Measurements from ENCODE around the gene OGFOD1. TPM values are rescaled to one million over a fixed set of nuclear protein-coding genes. Genes with fewer than 3 reads are reported as not detected.

Gene OGFOD1
- total RNA-seq, 1 experiment from 2014 or later, result 82.3 TPM

DNA sequence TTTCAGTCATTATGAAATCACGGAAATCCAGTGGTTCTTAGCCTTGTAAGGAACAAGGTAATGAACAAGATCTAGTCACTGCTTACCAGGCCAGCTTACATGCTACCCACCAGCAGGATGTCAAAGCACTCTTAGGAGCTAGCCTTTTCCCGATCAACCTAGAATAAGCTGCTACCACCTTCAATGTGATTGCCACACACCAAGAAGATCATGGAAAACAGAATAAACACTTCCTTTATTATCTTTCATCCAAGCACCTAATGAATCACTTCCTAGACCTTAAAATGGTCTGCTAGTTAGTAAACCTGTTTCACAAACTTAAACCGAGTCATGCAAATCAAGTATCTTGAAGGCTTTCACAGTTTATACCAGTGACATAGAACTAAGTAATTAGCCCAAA, 63.5 kb downstream of the OGFOD1 start:
- DNase-seq (ENCODE audit: low spot score), result peak; percentile 30
- in situ Hi-C loops (cut with HindIII; ENCODE audit: low sequenced_read_pairs), result no loop called here

DNA sequence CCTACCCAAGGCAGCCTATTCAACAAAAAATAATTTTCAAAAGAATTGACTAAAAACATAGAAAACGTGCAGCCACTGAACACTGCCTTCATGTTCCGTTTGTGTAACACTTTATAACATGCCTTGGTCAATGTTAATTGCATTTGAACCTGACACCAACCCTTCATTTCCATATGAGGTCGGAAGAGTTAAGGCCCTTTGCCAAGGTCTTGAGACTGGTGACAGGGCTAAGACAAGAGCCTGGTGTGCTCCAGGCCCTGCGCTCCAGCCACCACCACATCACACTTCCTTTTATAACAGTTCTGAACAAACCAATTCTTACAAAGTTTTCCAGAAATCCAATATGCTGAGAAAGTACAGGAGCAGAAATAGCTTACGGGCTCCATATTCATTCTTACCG, 64.3 kb downstream of the OGFOD1 start:
- in situ Hi-C loops (cut with HindIII; ENCODE audit: low sequenced_read_pairs), result no loop called here
- DNase-seq (ENCODE audit: low spot score), result peak; percentile 36

DNA sequence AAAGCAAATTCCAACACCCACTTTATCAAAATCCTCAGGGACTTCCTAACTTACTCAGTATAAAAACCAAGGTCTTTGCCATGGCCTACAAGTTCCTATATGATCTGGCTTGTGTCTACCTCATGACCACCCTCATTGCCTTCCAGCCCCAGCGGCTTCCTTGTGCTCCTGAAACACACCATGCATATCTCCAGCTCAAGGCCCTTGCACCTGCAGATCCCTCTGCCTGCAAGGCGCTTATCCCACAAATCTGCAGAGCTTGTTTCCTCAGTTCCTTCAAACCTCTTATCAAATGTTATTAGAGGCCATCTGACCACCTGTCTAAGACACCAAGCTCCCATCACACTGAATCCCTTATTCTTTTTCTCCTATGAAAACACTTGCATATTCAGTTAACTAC, 65.9 kb downstream of the OGFOD1 start:
- in situ Hi-C loops (cut with HindIII; ENCODE audit: low sequenced_read_pairs), result no loop called here
- peak; percentile 1 for DNase-seq (ENCODE audit: low spot score)

DNA sequence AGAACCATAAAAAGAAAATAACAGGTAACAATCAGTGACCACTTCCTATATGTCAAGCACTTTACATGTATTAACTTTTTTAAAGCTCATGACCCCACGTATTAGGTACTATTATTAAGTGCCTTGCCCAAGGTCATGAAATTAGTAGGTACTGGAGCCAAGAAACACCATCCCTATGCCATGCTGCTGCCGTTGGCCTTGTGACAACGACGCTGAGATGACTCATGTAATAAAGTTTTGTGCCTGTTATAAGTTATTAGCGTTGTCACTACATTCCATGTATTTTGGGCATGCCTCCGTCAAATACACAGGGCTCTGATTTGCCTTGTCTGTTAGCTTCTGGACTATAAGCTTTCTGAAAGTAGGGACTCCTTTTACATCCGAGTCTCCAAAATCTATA, 67.1 kb downstream of the OGFOD1 start:
- in situ Hi-C loops (cut with HindIII; ENCODE audit: low sequenced_read_pairs), result no loop called here
- no peak for DNase-seq (ENCODE audit: low spot score)

DNA sequence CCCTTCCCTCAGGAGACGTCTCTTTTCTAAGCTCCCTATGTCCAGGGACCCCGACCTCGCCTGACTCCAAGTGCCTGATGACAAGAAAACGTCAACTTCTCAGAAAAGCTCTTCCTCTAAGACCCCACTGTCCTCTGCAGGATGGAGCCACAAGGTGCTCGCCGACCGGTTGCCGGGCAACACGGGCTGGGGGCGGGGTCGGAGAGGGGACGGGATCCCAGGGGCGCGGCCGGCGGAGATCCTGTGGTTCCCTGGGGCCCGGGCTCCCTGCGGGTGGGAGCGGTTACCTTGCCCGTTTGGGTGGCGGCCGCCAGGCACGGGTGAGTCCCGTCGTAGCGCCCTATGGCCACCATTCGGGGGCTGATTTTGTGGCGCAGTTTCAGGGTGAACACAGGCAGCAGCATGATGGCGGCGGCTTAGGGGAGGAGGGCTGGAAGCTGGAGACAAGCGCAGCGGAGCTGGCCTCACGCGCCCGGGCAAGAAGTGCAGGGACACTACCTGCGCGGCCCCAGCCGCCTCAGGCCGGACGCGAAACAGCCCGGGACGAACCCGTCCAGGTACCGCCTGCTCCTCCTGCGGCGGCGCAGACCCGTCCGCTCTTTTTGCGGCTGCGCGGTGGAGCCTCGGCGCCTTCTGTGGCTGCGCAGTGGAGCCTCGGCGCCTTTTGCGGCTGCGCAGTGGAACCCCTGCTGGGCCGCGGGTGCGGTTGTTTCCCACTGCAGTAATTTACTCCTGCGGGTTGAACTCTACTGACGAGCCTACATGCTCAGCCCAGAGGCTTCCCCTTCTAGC, 68.3 kb downstream of the OGFOD1 start, which contains the start of gene BBS2:
BBS2 (minus strand) TSS at position 566 of the 792 bp plus-strand sequence; CDS start at position 404, 162 bp downstream.
- in situ Hi-C loops (cut with HindIII; ENCODE audit: low sequenced_read_pairs), result no loop called here
- peak; percentile 85 for DNase-seq (ENCODE audit: low spot score)

DNA sequence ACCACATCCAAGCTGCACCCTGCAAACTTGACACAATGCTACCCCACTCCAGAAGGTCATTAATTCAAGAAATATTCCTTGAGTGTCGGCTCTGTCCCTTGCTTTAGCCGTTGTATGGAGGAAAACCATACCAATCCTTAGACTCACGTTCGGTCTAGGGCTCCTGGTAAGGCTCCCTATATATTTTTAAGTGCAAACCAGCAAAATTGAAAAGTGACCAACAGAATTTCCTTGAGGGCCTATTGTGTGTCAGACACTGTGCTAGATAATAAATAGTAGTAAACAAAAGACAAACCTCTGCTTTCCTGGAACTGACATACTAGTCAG, 68.9 kb downstream of the OGFOD1 start:
- no peak for DNase-seq (ENCODE audit: low spot score)
- in situ Hi-C loops (cut with HindIII; ENCODE audit: low sequenced_read_pairs), result no loop called here

DNA sequence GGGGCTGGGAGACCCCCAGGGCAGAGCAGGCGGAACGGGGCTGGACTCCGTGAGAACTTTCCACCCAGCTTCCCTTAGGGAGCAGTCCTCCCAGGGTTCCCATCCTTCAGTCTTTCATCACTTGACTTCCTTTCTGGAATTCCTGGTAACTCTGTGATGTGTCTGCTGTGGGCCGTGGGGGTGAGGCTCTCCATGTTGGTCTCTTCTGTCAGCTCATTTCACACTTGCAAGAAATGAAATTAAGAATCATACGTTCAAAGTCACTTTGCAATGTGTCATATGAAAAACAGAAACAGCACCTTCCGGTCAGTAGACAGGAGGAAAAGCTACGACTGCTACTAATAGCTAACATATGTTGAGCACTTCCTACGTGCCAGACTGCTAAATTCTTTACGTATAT, 73.9 kb downstream of the OGFOD1 start:
- DNase-seq (ENCODE audit: low spot score), result no peak
- in situ Hi-C loops (cut with HindIII; ENCODE audit: low sequenced_read_pairs), result no loop called here

Other genes with a start within 250 kb of the OGFOD1 start
- gene AMFR, start 26.0 kb upstream of the OGFOD1 start, total RNA-seq (2014; rRNA removed; shearing (Covaris generic)), result 77.0 and 94.4 TPM in 2 replicates
- 106 and 165 TPM in 2 replicates for gene NUDT21, start 222 bp upstream of the OGFOD1 start, total RNA-seq (2014; rRNA removed; shearing (Covaris generic))
- gene BBS2, start 68.5 kb downstream of the OGFOD1 start, total RNA-seq (2014; rRNA removed; shearing (Covaris generic)), result 72.5 and 83.8 TPM in 2 replicates
- gene MT4, start 113.5 kb downstream of the OGFOD1 start, total RNA-seq (2014; rRNA removed; shearing (Covaris generic)), result not detected in 2 replicates
- gene MT3, start 138.0 kb downstream of the OGFOD1 start, total RNA-seq (2014; rRNA removed; shearing (Covaris generic)), result not detected in 2 replicates
- 0.43 TPM in 1 of 2 replicates, not detected in the other for gene MT2A, start 157.0 kb downstream of the OGFOD1 start, total RNA-seq (2014; rRNA removed; shearing (Covaris generic))
- gene MT1E, start 174.2 kb downstream of the OGFOD1 start, total RNA-seq (2014; rRNA removed; shearing (Covaris generic)), result not detected in 2 replicates
- gene MT1M, start 181.1 kb downstream of the OGFOD1 start, total RNA-seq (2014; rRNA removed; shearing (Covaris generic)), result not detected in 2 replicates
- not detected in 2 replicates for gene MT1A, start 187.1 kb downstream of the OGFOD1 start, total RNA-seq (2014; rRNA removed; shearing (Covaris generic))
- not detected in 2 replicates for gene MT1B, start 200.3 kb downstream of the OGFOD1 start, total RNA-seq (2014; rRNA removed; shearing (Covaris generic))
- gene MT1F, start 206.4 kb downstream of the OGFOD1 start, total RNA-seq (2014; rRNA removed; shearing (Covaris generic)), result not detected in 2 replicates
- not detected in 2 replicates for gene MT1G, start 216.5 kb downstream of the OGFOD1 start, total RNA-seq (2014; rRNA removed; shearing (Covaris generic))
- gene MT1H, start 218.3 kb downstream of the OGFOD1 start, total RNA-seq (2014; rRNA removed; shearing (Covaris generic)), result not detected in 2 replicates
- 0.80 TPM in 1 of 2 replicates, not detected in the other for gene MT1X, start 230.9 kb downstream of the OGFOD1 start, total RNA-seq (2014; rRNA removed; shearing (Covaris generic))

Data from G401 (cell line).